Neural progenitor cell (in vitro differentiated cells): ENCODE results near the gene UMOD. TPM values are rescaled to one million over a fixed set of nuclear protein-coding genes. Genes with fewer than 3 reads are reported as not detected.

ENCODE experiments used
- DNase-seq: peaks from one replicate; pipeline ENCODE4 v3.0.0-alpha.2; 2016; ENCODE audit warnings: low spot score
- H2AFZ ChIP-seq: fragments of 200-600 bp; sonication (generic); replicated peaks from 2 replicates; pipeline ENCODE4 v1.6.1; 2016; ENCODE audit warnings: antibody characterized with exemption
- H3F3A ChIP-seq: fragments of 200-600 bp; sonication (generic); 2 replicates; pipeline ENCODE4 v1.6.1; 2016; ENCODE audit warnings: antibody characterized with exemption, low read depth
- H3K27ac ChIP-seq: fragments of 200-600 bp; sonication (generic); 2 replicates; pipeline ENCODE4 v1.5.1; 2016; ENCODE audit warnings: mild to moderate bottlenecking
- H3K27me3 ChIP-seq: fragments of 200-600 bp; sonication (generic); 2 replicates; pipeline ENCODE4 v1.6.1; 2016; ENCODE audit warnings: mild to moderate bottlenecking, moderate library complexity
- H3K36me3 ChIP-seq: fragments of 200-600 bp; sonication (generic); 2 replicates; pipeline ENCODE4 v1.5.1; 2016
- H3K4me1 ChIP-seq: fragments of 200-600 bp; sonication (generic); 2 replicates; pipeline ENCODE4 v1.6.1; 2016; ENCODE audit warnings: mixed run types
- H3K4me2 ChIP-seq: fragments of 200-600 bp; sonication (generic); 2 replicates; pipeline ENCODE4 v1.6.1; 2016
- H3K4me3 ChIP-seq: fragments of 200-600 bp; sonication (generic); 2 replicates; pipeline ENCODE4 v1.5.1; 2016
- H3K79me2 ChIP-seq: fragments of 200-600 bp; sonication (generic); 2 replicates; pipeline ENCODE4 v1.6.1; 2016; ENCODE audit warnings: low read depth
- H3K9ac ChIP-seq: fragments of 200-600 bp; sonication (generic); 2 replicates; pipeline ENCODE4 v1.6.1; 2016
- H3K9me3 ChIP-seq: fragments of 200-600 bp; sonication (generic); 2 replicates; pipeline ENCODE4 v1.5.1; 2016; ENCODE audit warnings: low read depth
- H4K20me1 ChIP-seq: fragments of 200-600 bp; sonication (generic); 2 replicates; pipeline ENCODE4 v1.6.1; 2016; ENCODE audit warnings: low read depth
- H3K27ac Mint-ChIP-seq: 3 replicates; pipeline ENCODE4 v1.8.0; 2021; ENCODE audit warnings: mixed read lengths
- H3K27me3 Mint-ChIP-seq: 2 replicates; pipeline ENCODE4 v1.8.0; 2022; ENCODE audit warnings: low read depth, mild to moderate bottlenecking, inconsistent platforms, moderate library complexity, mixed read lengths; ENCODE audit not compliant: insufficient read depth
- H3K36me3 Mint-ChIP-seq: 3 replicates; pipeline ENCODE4 v1.8.0; 2021; ENCODE audit warnings: mixed read lengths
- H3K4me1 Mint-ChIP-seq: 3 replicates; pipeline ENCODE4 v1.8.0; 2021; ENCODE audit warnings: mixed read lengths
- H3K4me3 Mint-ChIP-seq: 3 replicates; pipeline ENCODE4 v1.8.0; 2021; ENCODE audit warnings: mild to moderate bottlenecking, moderate library complexity, mixed read lengths
- H3K9me3 Mint-ChIP-seq: 3 replicates; pipeline ENCODE4 v1.8.0; 2020; ENCODE audit warnings: mixed read lengths
- EZH2 ChIP-seq: fragments of 200-600 bp; sonication (generic); IDR thresholded peaks from 2 replicates; pipeline ENCODE4 v1.6.1; 2017; ENCODE audit warnings: antibody characterized with exemption, mild to moderate bottlenecking, moderate library complexity
- EZH2phosphoT487 ChIP-seq: fragments of 200-600 bp; sonication (generic); IDR thresholded peaks from 2 replicates; pipeline ENCODE4 v1.6.1; 2017; ENCODE audit warnings: antibody characterized with exemption
- total RNA-seq: library from RNA; depleted of rRNA; stranded (reverse); fragments of >200 nt; gene quantifications from 2 replicates; pipeline ENCODE4 v1.2.3, GENCODE V29; 2015; ENCODE audit warnings: low replicate concordance
- TF ChIP-seq, protein P1 (sequence below): fragments of 200-600 bp; sonication (generic); IDR thresholded peaks from 2 replicates; pipeline ENCODE4 v1.5.1; 2017; ENCODE audit warnings: antibody characterized with exemption, mild to moderate bottlenecking

UMOD gene
- total RNA-seq, 1 donor from 2014 or later, result not detected

DNA sequence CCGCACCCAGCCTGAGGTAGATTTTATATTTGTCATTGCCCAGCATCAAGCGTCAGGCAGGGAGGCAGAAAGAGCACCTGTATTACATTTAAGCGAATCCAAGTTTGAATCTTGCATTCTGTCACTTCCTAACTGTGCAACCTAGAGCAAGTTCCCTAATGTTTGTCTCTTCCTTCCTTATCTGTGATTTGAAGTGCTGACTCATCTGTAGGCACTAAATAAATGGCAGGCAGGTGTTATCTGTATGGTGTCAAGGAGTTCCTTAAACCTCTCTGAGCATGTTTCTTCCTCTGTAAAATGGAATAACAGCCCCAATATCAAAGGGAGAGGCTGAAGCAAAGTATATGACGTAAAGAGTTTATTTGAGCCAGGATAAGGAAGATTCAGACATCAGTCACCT, 49.5 kb downstream of the UMOD start:
- Histone ChIP-seq H3K27me3 (peaks cover 10% of the 10 kb centered on the region), H3K27ac (no peak overlapping the region), H3K9me3 (no peaks in the 10 kb centered on the region), H3K79me2 (no peaks in the 10 kb centered on the region), H3K4me2 (no peak overlapping the region), H3K4me1 (no peaks in the 10 kb centered on the region), H3K36me3 (no peaks in the 10 kb centered on the region), H3K4me3 (no peak overlapping the region), H4K20me1 (no peaks in the 10 kb centered on the region), H2AFZ (no peak overlapping the region), H3K9ac (no peak overlapping the region), H3F3A (no peaks in the 10 kb centered on the region)
- TF ChIP-seq EZH2 (no peak), EZH2phosphoT487 (no peak)
- TF ChIP-seq, protein P1, sequence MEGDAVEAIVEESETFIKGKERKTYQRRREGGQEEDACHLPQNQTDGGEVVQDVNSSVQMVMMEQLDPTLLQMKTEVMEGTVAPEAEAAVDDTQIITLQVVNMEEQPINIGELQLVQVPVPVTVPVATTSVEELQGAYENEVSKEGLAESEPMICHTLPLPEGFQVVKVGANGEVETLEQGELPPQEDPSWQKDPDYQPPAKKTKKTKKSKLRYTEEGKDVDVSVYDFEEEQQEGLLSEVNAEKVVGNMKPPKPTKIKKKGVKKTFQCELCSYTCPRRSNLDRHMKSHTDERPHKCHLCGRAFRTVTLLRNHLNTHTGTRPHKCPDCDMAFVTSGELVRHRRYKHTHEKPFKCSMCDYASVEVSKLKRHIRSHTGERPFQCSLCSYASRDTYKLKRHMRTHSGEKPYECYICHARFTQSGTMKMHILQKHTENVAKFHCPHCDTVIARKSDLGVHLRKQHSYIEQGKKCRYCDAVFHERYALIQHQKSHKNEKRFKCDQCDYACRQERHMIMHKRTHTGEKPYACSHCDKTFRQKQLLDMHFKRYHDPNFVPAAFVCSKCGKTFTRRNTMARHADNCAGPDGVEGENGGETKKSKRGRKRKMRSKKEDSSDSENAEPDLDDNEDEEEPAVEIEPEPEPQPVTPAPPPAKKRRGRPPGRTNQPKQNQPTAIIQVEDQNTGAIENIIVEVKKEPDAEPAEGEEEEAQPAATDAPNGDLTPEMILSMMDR, result no peak
- Mint-ChIP-seq H3K27ac (no peak overlapping the region), H3K4me1 (no peaks in the 10 kb centered on the region), H3K36me3 (no peaks in the 10 kb centered on the region), H3K9me3 (no peaks in the 10 kb centered on the region), H3K4me3 (no peak overlapping the region), H3K27me3 (peaks cover 24% of the 10 kb centered on the region)
- DNase-seq, result no peak

DNA sequence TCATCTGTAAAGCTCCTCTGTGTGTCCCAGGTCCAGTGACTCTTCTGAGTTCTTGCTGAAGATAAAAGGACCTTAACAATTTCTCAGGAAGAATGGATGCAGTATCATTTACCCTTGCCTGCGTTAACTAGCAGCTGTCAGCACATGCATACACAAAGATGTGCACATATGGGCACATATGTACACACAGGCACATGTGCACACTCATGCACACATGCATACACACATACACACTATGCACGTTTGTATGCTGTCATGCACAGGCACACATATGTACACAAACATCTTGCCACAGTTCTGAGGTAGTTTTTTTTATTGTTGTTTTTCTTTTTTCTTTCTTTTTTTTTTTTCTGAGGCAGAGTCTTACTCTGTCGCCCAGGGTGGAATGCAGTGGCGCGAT, 50.1 kb downstream of the UMOD start:
- no peak overlapping the region for H3K9ac ChIP-seq
- Mint-ChIP-seq H3K4me3 (no peak overlapping the region), H3K27me3 (peaks cover 24% of the 10 kb centered on the region), H3K27ac (no peak overlapping the region), H3K9me3 (no peaks in the 10 kb centered on the region), H3K4me1 (no peaks in the 10 kb centered on the region), H3K36me3 (no peaks in the 10 kb centered on the region)
- H4K20me1 ChIP-seq, result no peaks in the 10 kb centered on the region
- H3F3A ChIP-seq, result no peaks in the 10 kb centered on the region
- H3K4me2 ChIP-seq, result no peak overlapping the region
- no peak for DNase-seq
- no peak overlapping the region for H3K4me3 ChIP-seq
- H3K79me2 ChIP-seq, result no peaks in the 10 kb centered on the region
- H3K27ac ChIP-seq, result no peak overlapping the region
- H3K9me3 ChIP-seq, result no peaks in the 10 kb centered on the region
- no peaks in the 10 kb centered on the region for H3K4me1 ChIP-seq
- TF ChIP-seq EZH2phosphoT487 (no peak), EZH2 (no peak)
- TF ChIP-seq, protein P1, result no peak
- no peaks in the 10 kb centered on the region for H3K36me3 ChIP-seq
- peaks cover 10% of the 10 kb centered on the region for H3K27me3 ChIP-seq
- H2AFZ ChIP-seq, result no peak overlapping the region

DNA sequence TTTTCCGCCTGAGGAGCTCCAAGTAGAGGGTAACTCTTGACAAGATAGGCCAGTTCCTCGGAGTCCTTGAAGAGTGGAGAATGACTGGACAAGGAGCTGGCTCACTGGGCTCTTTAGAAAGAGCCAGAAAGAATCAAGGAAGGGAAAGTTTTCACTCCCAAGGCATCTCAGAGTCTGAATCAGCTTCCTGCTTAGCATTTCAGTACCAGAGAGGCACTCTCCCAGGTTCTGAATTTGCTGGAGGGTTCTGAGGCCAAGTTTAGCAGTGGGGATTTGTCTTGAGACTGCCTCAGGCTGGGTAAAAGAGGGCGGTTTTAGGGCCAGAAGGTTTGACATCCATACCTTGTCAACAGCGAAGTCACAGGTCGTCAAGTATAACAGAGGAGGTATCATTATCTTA, 50.7 kb downstream of the UMOD start:
- H4K20me1 ChIP-seq, result no peaks in the 10 kb centered on the region
- no peak for DNase-seq
- no peaks in the 10 kb centered on the region for H3K9me3 Mint-ChIP-seq
- H3K27me3 Mint-ChIP-seq, result peaks cover 24% of the 10 kb centered on the region
- H3K27me3 ChIP-seq, result peaks cover 10% of the 10 kb centered on the region
- no peaks in the 10 kb centered on the region for H3K36me3 ChIP-seq
- H3K36me3 Mint-ChIP-seq, result no peaks in the 10 kb centered on the region
- no peaks in the 10 kb centered on the region for H3F3A ChIP-seq
- no peak overlapping the region for H3K27ac ChIP-seq
- TF ChIP-seq EZH2phosphoT487 (no peak), EZH2 (no peak)
- TF ChIP-seq, protein P1, result no peak
- no peak overlapping the region for H2AFZ ChIP-seq
- no peaks in the 10 kb centered on the region for H3K79me2 ChIP-seq
- H3K4me3 Mint-ChIP-seq, result no peak overlapping the region
- no peak overlapping the region for H3K4me3 ChIP-seq
- H3K4me1 Mint-ChIP-seq, result no peaks in the 10 kb centered on the region
- no peaks in the 10 kb centered on the region for H3K9me3 ChIP-seq
- H3K27ac Mint-ChIP-seq, result no peak overlapping the region
- H3K9ac ChIP-seq, result no peak overlapping the region
- H3K4me1 ChIP-seq, result no peaks in the 10 kb centered on the region
- no peak overlapping the region for H3K4me2 ChIP-seq
